ENCODE data around the gene KRTAP10-10. TPM values are rescaled to one million over a fixed set of nuclear protein-coding genes. Genes with fewer than 3 reads are reported as not detected.
"Not testable (repeated sequence)": the region's sequence is repeated elsewhere in the genome, so short reads cannot be mapped to it uniquely, and the experiment has no call there.

KRTAP10-10 gene
- total RNA-seq, 2 donors from 2014 or later: not detected

DNA sequence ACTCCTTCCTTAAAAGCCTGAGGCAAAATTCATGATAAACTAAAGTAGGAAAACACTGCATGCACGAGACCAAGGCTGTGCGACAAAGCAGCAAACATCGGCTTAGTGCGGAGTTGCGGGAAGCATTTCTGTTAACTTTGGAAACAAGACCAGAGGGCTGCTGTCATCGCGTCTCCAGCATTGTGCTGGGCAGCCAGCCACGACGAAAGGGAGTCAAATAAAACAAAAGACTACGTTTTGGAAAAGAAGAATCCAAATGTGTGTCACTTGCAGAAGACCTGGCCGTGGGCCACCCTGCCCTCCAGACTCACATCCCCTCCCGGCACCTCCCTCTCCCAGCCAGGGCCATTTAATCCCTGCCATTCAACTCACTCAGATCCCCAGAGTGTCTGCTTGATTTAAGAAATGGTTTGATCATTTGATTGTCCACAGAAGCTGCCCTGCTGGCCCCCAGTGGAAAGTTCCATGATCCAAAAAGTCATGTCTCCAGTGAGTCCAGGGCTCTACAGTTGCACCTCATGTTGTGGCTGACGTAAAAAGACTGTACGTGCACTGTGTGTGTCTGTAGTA, 6.7 kb downstream of the KRTAP10-10 start:
- DNase-seq (ENCODE audit: low spot score) (no peak), ATAC-seq (no peak)
- H3K4me1 Mint-ChIP-seq (ENCODE audit: low read depth in 2 of 2): peaks cover 0 to 7% of the 10 kb centered on the region in 2 donors
- H3K27me3 Mint-ChIP-seq: peaks cover 9 to 15% of the 10 kb centered on the region in 2 donors
- peaks cover 17% of the 10 kb centered on the region for H3K9me3 Mint-ChIP-seq
- no peak overlapping the region for H3K27ac Mint-ChIP-seq
- peaks cover 28% of the 10 kb centered on the region for H3K36me3 Mint-ChIP-seq
- H3K4me3 Mint-ChIP-seq: no peak overlapping the region

DNA sequence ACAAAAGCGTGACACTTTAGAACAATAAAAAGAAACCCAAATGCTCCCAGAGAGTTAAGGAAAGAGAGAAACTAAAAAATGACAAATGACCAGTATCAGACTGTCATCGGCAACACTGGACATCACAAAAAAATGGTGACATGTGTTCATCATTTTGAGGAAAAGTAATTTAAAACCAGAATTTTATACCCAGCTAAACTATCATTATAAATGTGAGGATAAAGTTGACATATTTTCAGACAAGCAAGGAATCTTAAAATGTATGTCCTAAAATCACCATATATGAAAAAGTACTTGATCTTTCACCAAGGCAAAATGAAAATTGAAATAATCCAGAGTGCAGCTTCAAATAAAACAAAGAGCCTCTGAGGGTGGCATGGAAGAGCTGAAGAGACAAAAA, 7.7 kb downstream of the KRTAP10-10 start:
- DNase-seq (ENCODE audit: low spot score): no peak
- H3K27me3 Mint-ChIP-seq: peaks cover 9 to 15% of the 10 kb centered on the region in 2 donors
- no peak overlapping the region for H3K27ac Mint-ChIP-seq
- H3K4me1 Mint-ChIP-seq (ENCODE audit: low read depth in 2 of 2): peaks cover 0 to 7% of the 10 kb centered on the region in 2 donors
- H3K9me3 Mint-ChIP-seq: peaks cover 17% of the 10 kb centered on the region
- no peak overlapping the region for H3K4me3 Mint-ChIP-seq
- no peak for ATAC-seq
- H3K36me3 Mint-ChIP-seq: peaks cover 27% of the 10 kb centered on the region

- H3K4me3 Mint-ChIP-seq; ATAC-seq; H3K27me3 Mint-ChIP-seq; H3K4me1 Mint-ChIP-seq (ENCODE audit: low read depth in 2 of 2); H3K27ac Mint-ChIP-seq: not testable (repeated sequence)
- Mint-ChIP-seq H3K9me3 (peaks cover 12% of the 10 kb centered on the region), H3K36me3 (peaks cover 16% of the 10 kb centered on the region)
- peak; percentile 56 for DNase-seq (ENCODE audit: low spot score)
These were observed 9.4 kb downstream of the KRTAP10-10 start, which contains the start of gene KRTAP10-11 for GRCh38 chr21:44646366-44647221. KRTAP10-11 (plus strand) TSS chr21:44646414; CDS start chr21:44646459, 45 bp downstream.

DNA sequence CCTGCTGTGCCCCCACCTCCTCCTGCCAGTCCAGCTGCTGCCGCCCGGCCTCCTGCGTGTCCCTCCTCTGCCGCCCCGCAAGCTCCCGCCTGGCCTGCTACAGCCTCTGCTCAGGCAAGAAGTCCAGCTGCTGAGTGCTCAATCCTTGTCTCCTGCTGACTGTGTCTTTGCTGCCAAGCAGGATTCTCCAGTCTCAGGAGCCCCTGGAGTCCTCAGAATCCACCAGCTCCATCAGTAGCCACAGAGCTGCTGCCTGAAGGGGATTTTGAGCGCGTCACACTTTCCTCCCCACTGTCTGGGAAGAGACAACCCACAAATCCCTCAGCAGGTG, 10.0 kb downstream of the KRTAP10-10 start:
- DNase-seq (ENCODE audit: low spot score) (peak; percentile 45), ATAC-seq (no peak)
- Mint-ChIP-seq H3K9me3 (peaks cover 12% of the 10 kb centered on the region), H3K36me3 (peaks cover 16% of the 10 kb centered on the region), H3K27me3 (peaks cover 0 to 4% of the 10 kb centered on the region in 2 donors), H3K4me1 (ENCODE audit: low read depth in 2 of 2) (peaks cover 0 to 7% of the 10 kb centered on the region in 2 donors), H3K27ac (no peak overlapping the region), H3K4me3 (no peak overlapping the region)

GRCh38 chr21:44648557-44649311, 11.6 kb downstream of the KRTAP10-10 start:
- H3K27me3 Mint-ChIP-seq: no peaks in the 10 kb centered on the region
- no peak for DNase-seq (ENCODE audit: low spot score)
- peaks cover 11% of the 10 kb centered on the region for H3K36me3 Mint-ChIP-seq
- peaks cover 6% of the 10 kb centered on the region for H3K9me3 Mint-ChIP-seq
- no peak overlapping the region for H3K4me3 Mint-ChIP-seq
- ATAC-seq: no peak
- no peak overlapping the region for H3K27ac Mint-ChIP-seq
- H3K4me1 Mint-ChIP-seq (ENCODE audit: low read depth in 2 of 2): peaks cover 0 to 4% of the 10 kb centered on the region in 2 donors

- ATAC-seq: no peak
- Mint-ChIP-seq H3K27me3 (no peaks in the 10 kb centered on the region), H3K4me1 (ENCODE audit: low read depth in 2 of 2) (peaks cover 0 to 7% of the 10 kb centered on the region in 2 donors), H3K36me3 (peaks cover 5% of the 10 kb centered on the region), H3K9me3 (peaks cover 3% of the 10 kb centered on the region), H3K4me3 (no peak overlapping the region), H3K27ac (no peak overlapping the region)
- no peak for DNase-seq (ENCODE audit: low spot score)
These were observed 12.5 kb downstream of the KRTAP10-10 start for GRCh38 chr21:44649521-44650100.

- ATAC-seq: no peak
- Mint-ChIP-seq H3K9me3 (no peaks in the 10 kb centered on the region), H3K36me3 (no peaks in the 10 kb centered on the region)
These were observed 13.3 kb downstream of the KRTAP10-10 start for GRCh38 chr21:44650265-44650972.

DNA sequence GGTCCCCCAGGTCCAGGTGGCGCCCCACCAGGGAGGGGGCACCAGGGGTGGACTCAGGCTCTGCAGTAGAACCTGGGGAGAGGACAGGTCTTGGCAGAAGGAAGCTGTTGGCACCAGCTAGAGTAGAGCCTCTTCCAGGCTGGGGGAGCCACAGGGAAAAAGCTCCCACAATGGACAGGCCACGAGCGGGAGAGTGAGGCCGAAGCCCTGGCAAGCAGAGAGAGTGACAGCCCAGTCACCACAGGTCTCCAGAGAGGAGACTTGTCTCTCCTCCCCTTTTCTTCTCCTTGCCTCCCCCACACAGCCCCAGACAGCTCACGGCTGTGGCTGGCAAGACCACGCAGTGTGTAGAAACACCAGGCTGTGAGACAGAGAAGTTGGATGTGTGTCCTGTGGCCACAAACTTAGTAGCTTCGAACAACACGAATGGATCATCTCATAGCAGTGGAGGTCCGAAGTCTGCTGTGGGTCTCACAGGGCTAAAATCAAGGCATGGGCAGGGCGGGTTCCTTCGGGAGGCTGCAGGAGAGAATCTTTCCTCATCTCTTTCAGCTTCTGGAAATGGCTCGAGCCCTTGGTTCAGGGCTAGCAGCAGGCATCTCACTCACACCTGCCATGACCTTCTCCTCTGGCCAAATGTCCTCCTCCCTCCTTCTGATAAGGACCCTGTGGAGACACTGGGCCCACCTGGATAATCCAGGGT, 14.0 kb downstream of the KRTAP10-10 start:
- peaks cover 1% of the 10 kb centered on the region for H3K9me3 Mint-ChIP-seq
- no peaks in the 10 kb centered on the region for H3K27me3 Mint-ChIP-seq
- no peak overlapping the region for H3K4me3 Mint-ChIP-seq
- peaks cover 3% of the 10 kb centered on the region for H3K36me3 Mint-ChIP-seq
- ATAC-seq (no peak), DNase-seq (ENCODE audit: low spot score) (no peak)
- no peak overlapping the region for H3K27ac Mint-ChIP-seq
- H3K4me1 Mint-ChIP-seq (ENCODE audit: low read depth in 2 of 2): peaks cover 0 to 10% of the 10 kb centered on the region in 2 donors

More at GRCh38 chr21:44650265-44650972, 13.3 kb downstream of the KRTAP10-10 start:
- Mint-ChIP-seq H3K4me3 (no peak overlapping the region), H3K27ac (no peak overlapping the region), H3K27me3 (no peaks in the 10 kb centered on the region), H3K4me1 (ENCODE audit: low read depth in 2 of 2) (peaks cover 0 to 9% of the 10 kb centered on the region in 2 donors)
- DNase-seq (ENCODE audit: low spot score): no peak

- H3K27ac Mint-ChIP-seq: no peak overlapping the region
- H3K4me1 Mint-ChIP-seq (ENCODE audit: low read depth in 2 of 2): peaks cover 15 to 26% of the 10 kb centered on the region in 2 donors
- ATAC-seq: no peak
- peaks cover 12% of the 10 kb centered on the region for H3K9me3 Mint-ChIP-seq
- H3K36me3 Mint-ChIP-seq: peaks cover 17% of the 10 kb centered on the region
- H3K27me3 Mint-ChIP-seq: no peaks in the 10 kb centered on the region
- no peak overlapping the region for H3K4me3 Mint-ChIP-seq
- DNase-seq (ENCODE audit: low spot score): no peak
These were observed 16.0 kb downstream of the KRTAP10-10 start for GRCh38 chr21:44653123-44653522.

GRCh38 chr21:44653656-44654575, 16.8 kb downstream of the KRTAP10-10 start:
- H3K27ac Mint-ChIP-seq: no peak overlapping the region
- peaks cover 17% of the 10 kb centered on the region for H3K36me3 Mint-ChIP-seq
- DNase-seq (ENCODE audit: low spot score) (no peak), ATAC-seq (no peak)
- H3K4me1 Mint-ChIP-seq (ENCODE audit: low read depth in 2 of 2): peaks cover 23 to 34% of the 10 kb centered on the region in 2 donors
- no peak overlapping the region for H3K4me3 Mint-ChIP-seq
- peaks cover 12% of the 10 kb centered on the region for H3K9me3 Mint-ChIP-seq
- H3K27me3 Mint-ChIP-seq: no peaks in the 10 kb centered on the region

DNA sequence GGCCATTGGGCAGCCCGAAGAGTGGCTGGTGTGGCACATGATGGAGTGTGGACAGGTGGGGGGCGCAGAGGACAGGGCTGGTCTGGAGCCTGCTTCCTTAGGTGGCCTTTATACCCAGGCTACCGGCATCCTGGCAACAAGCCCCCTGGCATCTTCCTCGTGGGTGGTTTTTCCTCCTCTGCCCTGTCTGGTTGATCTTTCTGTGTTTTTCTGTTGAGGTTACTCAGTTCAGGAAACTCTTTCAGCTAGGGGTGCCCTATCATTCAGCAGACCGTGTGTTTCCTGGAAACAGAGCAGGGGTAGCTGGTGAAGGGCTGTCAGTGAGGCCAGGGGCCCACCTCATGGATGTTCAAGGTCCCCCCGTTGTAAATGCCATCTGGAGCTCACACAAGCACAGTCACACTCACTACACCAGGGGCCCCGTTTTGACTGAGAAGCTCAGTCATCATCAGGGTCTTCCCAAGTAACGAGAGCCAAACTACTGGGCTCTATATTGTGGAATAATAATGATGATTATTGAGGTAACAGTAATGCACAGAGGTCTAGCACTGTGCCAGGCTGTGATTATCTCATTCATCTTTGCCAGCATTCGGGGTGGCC, 17.5 kb downstream of the KRTAP10-10 start, which contains the start of gene KRTAP12-4:
TSS of gene KRTAP12-4 (minus strand) at position 84 of the 600 bp plus-strand sequence. CDS start at position 39, 45 bp downstream.
- Mint-ChIP-seq H3K27ac (no peak within 1 kb of the TSS), H3K4me3 (no peak within 1 kb of the TSS), H3K27me3 (no peaks in the 10 kb centered on the region), H3K4me1 (ENCODE audit: low read depth in 2 of 2) (peaks cover 31 to 42% of the 10 kb centered on the region in 2 donors), H3K36me3 (peaks cover 17% of the 10 kb centered on the region), H3K9me3 (peaks cover 12% of the 10 kb centered on the region)
- no peak for ATAC-seq
- no peak for DNase-seq (ENCODE audit: low spot score)
